ENCODE measurements around the gene GABRA4.

GABRA4 gene

DNA sequence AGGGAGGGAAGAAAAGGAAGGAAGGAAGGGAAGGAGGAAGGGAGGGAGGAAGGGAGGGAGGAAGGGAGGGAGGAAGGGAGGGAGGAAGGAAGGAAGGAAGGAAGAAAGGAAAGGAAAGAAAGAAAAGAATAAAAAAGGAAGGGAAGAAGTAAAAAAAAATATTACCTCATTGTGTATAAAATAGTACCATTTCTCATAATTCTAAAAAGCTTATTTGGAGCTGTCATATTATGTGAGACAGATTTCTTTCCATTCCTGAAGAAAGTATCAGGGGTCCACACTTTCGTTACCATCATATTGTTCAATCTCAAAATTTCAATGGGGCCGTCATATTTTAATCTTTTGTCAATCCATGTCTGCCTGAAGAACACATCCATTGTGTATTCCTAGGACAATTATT, 16.1 kb downstream of the GABRA4 start:
- DNase-seq: no peak

GRCh38 chr4:46975812-46976553, 17.4 kb downstream of the GABRA4 start:
- DNase-seq: no peak

- DNase-seq: no peak
Measured at GRCh38 chr4:46974891-46975543, 18.4 kb downstream of the GABRA4 start.

DNA sequence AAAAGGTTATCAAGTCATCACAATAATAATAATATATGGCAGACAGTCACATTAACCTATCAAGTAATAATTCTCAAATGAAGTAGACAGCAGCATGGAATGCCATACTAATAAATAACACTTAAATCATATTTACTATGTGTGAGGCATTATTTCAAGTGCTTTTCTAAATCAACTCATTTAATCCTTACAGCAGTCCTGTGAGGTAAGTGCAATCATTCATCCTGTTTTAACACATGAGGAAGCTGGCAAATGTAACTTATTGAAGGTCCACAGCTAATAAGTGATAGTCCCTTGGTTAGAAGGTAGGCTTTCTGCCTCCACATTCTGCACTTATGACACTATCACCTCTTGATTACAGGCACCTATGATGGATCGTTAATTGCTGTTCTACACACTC, 24.5 kb downstream of the GABRA4 start:
- no peak for DNase-seq

GRCh38 chr4:46967631-46968030, 25.8 kb downstream of the GABRA4 start:
- no peak for DNase-seq

- DNase-seq: no peak
Measured at GRCh38 chr4:46958742-46959488, 34.5 kb downstream of the GABRA4 start.

DNA sequence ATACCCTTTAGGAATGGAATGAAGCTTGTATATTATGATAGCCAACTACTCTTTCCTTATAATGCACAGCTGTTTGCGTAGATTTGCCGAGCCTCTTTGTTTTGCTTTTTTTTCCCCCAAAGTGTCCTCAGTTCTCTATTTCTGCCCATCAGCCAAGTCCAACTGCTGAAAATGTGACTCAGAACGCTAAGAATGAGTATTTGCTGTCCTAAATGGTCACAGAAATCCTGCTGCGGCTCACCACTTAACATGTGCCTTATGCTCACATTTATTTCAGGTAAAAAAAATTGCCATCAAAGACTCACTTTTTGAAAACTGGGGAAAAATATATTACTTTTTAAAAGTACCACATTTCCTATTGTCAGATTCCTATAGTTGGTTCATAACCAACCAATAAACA, 36.9 kb downstream of the GABRA4 start:
- DNase-seq: no peak

GRCh38 chr4:46955601-46956000, 37.8 kb downstream of the GABRA4 start:
- no peak for DNase-seq

GRCh38 chr4:46954643-46955042, 38.7 kb downstream of the GABRA4 start:
- DNase-seq: no peak

- DNase-seq: no peak
Measured at GRCh38 chr4:46953564-46953963, 39.8 kb downstream of the GABRA4 start.

GRCh38 chr4:46952451-46952850, 40.9 kb downstream of the GABRA4 start:
- no peak for DNase-seq

DNA sequence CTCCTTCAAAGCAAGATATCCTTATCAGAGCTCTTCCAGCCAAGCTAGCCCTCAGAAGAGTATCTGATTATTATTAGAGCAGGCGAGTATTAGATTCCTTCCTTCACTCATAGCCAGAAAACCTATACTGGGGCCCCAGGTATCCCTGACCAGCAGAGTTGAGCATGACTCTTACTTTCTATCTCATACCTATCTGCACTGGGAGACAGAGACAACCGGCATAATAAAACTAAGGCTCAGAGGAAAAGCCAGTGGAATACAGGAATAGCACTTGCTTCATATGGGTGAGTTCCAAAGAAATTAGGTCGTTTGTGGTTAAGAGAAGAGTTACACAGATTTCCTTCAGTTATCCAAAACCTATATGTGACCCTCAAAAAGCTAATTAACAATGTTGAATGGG, 42.6 kb downstream of the GABRA4 start:
- DNase-seq: no peak

DNA sequence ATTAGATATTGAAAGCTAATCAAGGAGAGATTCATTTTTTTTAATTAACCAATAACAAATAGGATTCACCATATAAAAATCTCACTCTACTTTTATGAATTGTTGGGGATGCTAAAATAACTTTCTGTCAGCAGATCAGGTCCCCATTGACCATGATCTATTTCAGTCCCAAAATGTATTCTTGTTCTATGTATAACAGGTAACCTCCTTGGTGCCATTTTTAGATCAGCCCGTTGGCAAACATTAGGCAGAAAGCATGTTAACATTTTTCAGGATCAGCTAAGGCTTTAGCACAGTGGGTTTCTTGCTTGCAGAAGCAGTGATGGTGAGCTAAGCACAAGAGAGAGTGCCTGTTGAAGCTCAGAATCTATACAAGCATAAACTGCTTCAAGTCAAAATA, 43.6 kb downstream of the GABRA4 start:
- no peak for DNase-seq

DNA sequence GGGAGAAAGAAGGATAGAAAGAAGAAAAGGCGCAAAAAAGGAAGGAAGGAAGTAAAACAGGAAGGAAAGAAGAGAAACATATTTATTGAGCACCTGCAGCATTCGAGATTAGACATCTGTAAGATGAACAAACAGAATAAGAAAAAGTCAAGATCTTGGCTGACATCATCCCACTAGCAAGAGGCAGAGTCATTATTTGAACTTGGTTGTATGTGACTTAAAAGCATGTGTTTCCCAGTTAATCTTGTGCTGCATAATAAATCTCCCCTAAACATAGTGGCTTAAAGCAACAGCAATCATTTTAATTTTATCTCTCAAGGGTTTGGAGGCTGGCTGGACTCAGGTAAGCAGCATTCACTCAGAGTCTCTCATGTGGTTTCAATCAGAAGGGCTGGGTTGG, 45.8 kb downstream of the GABRA4 start:
- DNase-seq: no peak

- DNase-seq: no peak
Measured at GRCh38 chr4:46946919-46947536, 46.4 kb downstream of the GABRA4 start.

GRCh38 chr4:46945062-46945461, 48.3 kb downstream of the GABRA4 start:
- DNase-seq: no peak

GRCh38 chr4:46944345-46944744, 49.0 kb downstream of the GABRA4 start:
- no peak for DNase-seq

GRCh38 chr4:46937493-46937892, 55.9 kb downstream of the GABRA4 start:
- no peak for DNase-seq

GRCh38 chr4:46934726-46935125, 58.7 kb downstream of the GABRA4 start:
- DNase-seq: no peak

GRCh38 chr4:46933686-46934085, 59.7 kb downstream of the GABRA4 start:
- DNase-seq: no peak

DNA sequence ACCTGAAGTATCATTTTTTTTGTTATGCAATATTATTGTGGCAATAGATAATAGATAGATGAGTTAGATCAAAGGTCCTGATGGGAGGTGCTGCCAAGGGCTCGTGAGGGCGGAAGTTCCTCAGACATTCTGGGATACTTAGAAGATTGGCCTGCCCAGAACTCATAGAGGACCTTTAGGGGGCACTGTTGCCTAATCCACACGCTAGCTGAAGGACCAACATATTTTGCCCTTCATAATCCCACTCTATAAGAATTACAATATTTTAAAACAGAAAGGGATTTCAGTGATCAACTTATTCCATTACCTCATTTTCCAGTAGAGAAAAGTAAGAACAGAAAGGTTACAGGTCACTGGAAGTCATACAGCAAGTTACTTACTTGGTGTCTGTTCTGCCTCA, 61.4 kb downstream of the GABRA4 start:
- no peak for DNase-seq

GRCh38 chr4:46930891-46931290, 62.5 kb downstream of the GABRA4 start:
- DNase-seq: no peak

DNA sequence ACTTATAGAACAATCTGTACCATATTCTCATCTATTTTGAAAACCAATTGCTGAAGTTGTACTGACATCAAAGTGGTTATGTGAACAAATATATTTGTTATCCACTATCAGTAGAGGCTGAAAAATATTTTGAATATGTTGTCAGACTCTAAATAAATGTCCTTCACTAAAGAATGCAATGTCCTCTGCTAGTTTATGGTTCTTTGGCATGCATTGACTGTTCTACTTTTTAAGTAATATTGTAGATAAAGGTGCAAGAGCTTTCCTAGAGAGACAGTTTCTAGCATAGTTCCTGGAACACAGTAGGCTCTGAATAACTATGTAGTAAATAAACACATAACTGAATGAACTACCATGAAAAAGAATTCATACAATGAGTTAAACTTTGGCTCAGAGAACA, 66.2 kb downstream of the GABRA4 start:
- DNase-seq: no peak
